A549 (cell line): ENCODE results near the gene TRIAP1.

ENCODE experiments used
- CHD2 ChIP-seq: fragments of 150-350 bp; IDR thresholded peaks from 2 replicates; pipeline ENCODE4 v1.6.1; 2014; ENCODE audit warnings: low read length; ENCODE audit not compliant: partially characterized antibody
- CTCF ChIP-seq: fragments of >200 bp; sonication (Bioruptor Twin); formaldehyde crosslinking; IDR thresholded peaks from 3 replicates; pipeline ENCODE4 v1.5.1; 2016
- HEYL ChIP-seq: fragments of 250-450 bp; sonication (Bioruptor Pico); IDR thresholded peaks from 2 replicates; pipeline ENCODE4 v1.8.0; 2021; ENCODE audit warnings: mild to moderate bottlenecking, moderate library complexity
- HOXB5 ChIP-seq: fragments of 250-450 bp; sonication (Bioruptor Pico); IDR thresholded peaks from 2 replicates; pipeline ENCODE4 v1.5.0; 2020; ENCODE audit warnings: mild to moderate bottlenecking, moderate library complexity
- JUNB ChIP-seq: fragments of >200 bp; sonication (Bioruptor Twin); formaldehyde crosslinking; IDR thresholded peaks from 2 replicates; pipeline ENCODE4 v1.6.1; 2016
- MYC ChIP-seq: IDR thresholded peaks from 2 replicates; pipeline ENCODE4 v1.6.1; 2012; ENCODE audit warnings: mild to moderate bottlenecking, inconsistent platforms, low read length, improper control_type of control experiment, borderline replicate concordance
- PHF8 ChIP-seq: fragments of 200-600 bp; sonication (generic); IDR thresholded peaks from 2 replicates; pipeline ENCODE4 v1.6.1; 2016; ENCODE audit warnings: low read depth, mild to moderate bottlenecking, antibody characterized with exemption, moderate library complexity, borderline replicate concordance
- SMC3 ChIP-seq: fragments of >200 bp; sonication (Bioruptor Twin); formaldehyde crosslinking; IDR thresholded peaks from 3 replicates; pipeline ENCODE4 v1.6.1; 2018; ENCODE audit warnings: inconsistent platforms

GRCh38 chr12:120397824-120398540 lies 48.2 kb downstream of the TRIAP1 start:
- TF ChIP-seq CTCF (no peak), CHD2 (no peak), SMC3 (no peak), HEYL (no peak), HOXB5 (CRISPR knock-in tag) (no peak), PHF8 (no peak), MYC (no peak), JUNB (no peak)
